HEK293 (cell line): ENCODE results near the gene RAB42.

Experiments used
- CTCF ChIA-PET: fragments of 350-600 bp; formaldehyde crosslinking; extraction: SDS; loops from one replicate; lab custom pipeline; 2021; ENCODE audit warnings: antibody characterized with exemption; lab: Yijun Ruan, JAX
- POLR2A ChIA-PET: fragments of 300-600 bp; formaldehyde crosslinking; extraction: SDS; loops from one replicate; lab custom pipeline; 2020; ENCODE audit warnings: antibody characterized with exemption, inconsistent platforms; lab: Yijun Ruan, JAX
- H3K27ac ChIP-seq: fragments of 200-500 bp; sonication (Bioruptor generic); 2 replicates; pipeline ENCODE4 v1.5.1; 2014; ENCODE audit warnings: low read depth, low read length, control low read depth, inconsistent platforms; ENCODE audit errors: extremely low read depth
- H3K36me3 ChIP-seq, 2 experiments: fragments of 200-500 bp in 1 of 2; sonication (Bioruptor generic) in 1 of 2; 1 replicate in 1 of 2; 2 replicates in 1 of 2; pipeline ENCODE4 v1.5.1; 2014 to 2017; ENCODE audit warnings: inconsistent platforms in 2 of 2, low read length in 2 of 2; ENCODE audit not compliant: control insufficient read depth in 2 of 2, insufficient read depth in 1 of 2
- H3K4me1 ChIP-seq: fragments of 200-500 bp; sonication (Bioruptor generic); 2 replicates; pipeline ENCODE4 v1.5.1; 2014; ENCODE audit warnings: mild to moderate bottlenecking, low read length, inconsistent platforms; ENCODE audit not compliant: control insufficient read depth, insufficient read depth
- H3K4me3 ChIP-seq: 2 replicates; pipeline ENCODE4 v1.5.1; 2011; ENCODE audit warnings: low read depth, mild to moderate bottlenecking, control low read depth, low read length, moderate library complexity
- H3K9me3 ChIP-seq: fragments of 200-500 bp; sonication (Bioruptor generic); 2 replicates; pipeline ENCODE4 v1.5.1; 2014; ENCODE audit warnings: low read depth, low read length, inconsistent platforms; ENCODE audit not compliant: control insufficient read depth, insufficient read depth
- BCL11A ChIP-seq: fragments of 450-650 bp; formaldehyde crosslinking; IDR thresholded peaks from 2 replicates; pipeline ENCODE4 v1.5.1; 2016; ENCODE audit warnings: low read depth, missing biosample characterization, missing genetic modification characterization
- GLI4 ChIP-seq: fragments of 450-650 bp; formaldehyde crosslinking; IDR thresholded peaks from 2 replicates; pipeline ENCODE4 v1.5.1; 2016; ENCODE audit warnings: missing biosample characterization, missing genetic modification characterization
- MZF1 ChIP-seq: fragments of 450-650 bp; formaldehyde crosslinking; IDR thresholded peaks from 2 replicates; pipeline ENCODE4 v1.5.1; 2017; ENCODE audit warnings: missing biosample characterization, missing genetic modification characterization, borderline replicate concordance
- OVOL3 ChIP-seq: fragments of 450-650 bp; formaldehyde crosslinking; IDR thresholded peaks from 2 replicates; pipeline ENCODE4 v1.5.1; 2016; ENCODE audit warnings: missing biosample characterization, missing genetic modification characterization
- ZEB2 ChIP-seq: fragments of 450-650 bp; formaldehyde crosslinking; IDR thresholded peaks from 2 replicates; pipeline ENCODE4 v1.5.1; 2016; ENCODE audit warnings: missing biosample characterization, missing genetic modification characterization
- ZFHX2 ChIP-seq: fragments of 450-650 bp; formaldehyde crosslinking; conservative IDR thresholded peaks from 2 replicates; pipeline ENCODE4 v1.5.1; 2016; ENCODE audit warnings: missing biosample characterization, missing genetic modification characterization
- ZNF114 ChIP-seq: fragments of 450-650 bp; formaldehyde crosslinking; IDR thresholded peaks from 2 replicates; pipeline ENCODE4 v1.5.0; 2017; ENCODE audit warnings: missing biosample characterization, missing genetic modification characterization
- ZNF202 ChIP-seq: fragments of 450-650 bp; formaldehyde crosslinking; IDR thresholded peaks from 2 replicates; pipeline ENCODE4 v1.5.1; 2016; ENCODE audit warnings: missing biosample characterization, missing genetic modification characterization, borderline replicate concordance
- ZNF24 ChIP-seq: fragments of 450-650 bp; formaldehyde crosslinking; IDR thresholded peaks from 2 replicates; pipeline ENCODE4 v1.5.1; 2016; ENCODE audit warnings: missing biosample characterization, missing genetic modification characterization
- ZNF302 ChIP-seq: fragments of 450-650 bp; formaldehyde crosslinking; IDR thresholded peaks from 2 replicates; pipeline ENCODE4 v1.5.1; 2016; ENCODE audit warnings: missing biosample characterization, missing genetic modification characterization, low read depth
- ZNF37A ChIP-seq: fragments of 450-650 bp; IDR thresholded peaks from 2 replicates; pipeline ENCODE4 v1.5.1; 2018; ENCODE audit warnings: missing biosample characterization, missing genetic modification characterization
- ZNF404 ChIP-seq: fragments of 450-650 bp; formaldehyde crosslinking; IDR thresholded peaks from 2 replicates; pipeline ENCODE4 v1.5.1; 2017; ENCODE audit warnings: missing biosample characterization, missing genetic modification characterization
- ZNF510 ChIP-seq: fragments of 450-650 bp; formaldehyde crosslinking; IDR thresholded peaks from 2 replicates; pipeline ENCODE4 v1.5.1; 2018; ENCODE audit warnings: mild to moderate bottlenecking, missing genetic modification characterization, missing biosample characterization; ENCODE audit not compliant: insufficient replicate concordance
- ZNF610 ChIP-seq: fragments of 450-650 bp; formaldehyde crosslinking; IDR thresholded peaks from 2 replicates; pipeline ENCODE4 v1.5.1; 2016; ENCODE audit warnings: missing biosample characterization, missing genetic modification characterization, borderline replicate concordance
- ZNF658 ChIP-seq: fragments of 450-650 bp; formaldehyde crosslinking; IDR thresholded peaks from 2 replicates; pipeline ENCODE4; 2016; ENCODE audit warnings: missing biosample characterization, missing genetic modification characterization
- ZNF76 ChIP-seq: fragments of 450-650 bp; formaldehyde crosslinking; IDR thresholded peaks from 2 replicates; pipeline ENCODE4; 2016; ENCODE audit warnings: low read depth, missing biosample characterization, missing genetic modification characterization, borderline replicate concordance
- ZSCAN16 ChIP-seq: fragments of 450-650 bp; formaldehyde crosslinking; IDR thresholded peaks from 2 replicates; pipeline ENCODE4 v1.5.1; 2016; ENCODE audit warnings: missing biosample characterization, missing genetic modification characterization
- TF ChIP-seq, protein P1 (sequence below): fragments of 450-650 bp; formaldehyde crosslinking; IDR thresholded peaks from 2 replicates; pipeline ENCODE4 v1.5.1; 2016; ENCODE audit warnings: missing biosample characterization, missing genetic modification characterization
- TF ChIP-seq, protein P2 (sequence below): fragments of 450-650 bp; formaldehyde crosslinking; IDR thresholded peaks from 2 replicates; pipeline ENCODE4 v1.5.1; 2016; ENCODE audit warnings: missing biosample characterization, missing genetic modification characterization
- TF ChIP-seq, protein P3 (sequence below): fragments of 450-650 bp; formaldehyde crosslinking; IDR thresholded peaks from 2 replicates; pipeline ENCODE4 v1.5.1; 2016; ENCODE audit warnings: missing biosample characterization, missing genetic modification characterization, borderline replicate concordance
- TF ChIP-seq, protein P4 (sequence below): fragments of 450-650 bp; formaldehyde crosslinking; optimal IDR thresholded peaks from 2 replicates; pipeline ENCODE3; 2016; ENCODE audit warnings: missing biosample characterization, mild to moderate bottlenecking, missing genetic modification characterization
- TF ChIP-seq, protein P5 (sequence below): fragments of 450-650 bp; formaldehyde crosslinking; IDR thresholded peaks from 2 replicates; pipeline ENCODE4 v1.5.1; 2016; ENCODE audit warnings: missing biosample characterization, missing genetic modification characterization

RAB42 gene

DNA sequence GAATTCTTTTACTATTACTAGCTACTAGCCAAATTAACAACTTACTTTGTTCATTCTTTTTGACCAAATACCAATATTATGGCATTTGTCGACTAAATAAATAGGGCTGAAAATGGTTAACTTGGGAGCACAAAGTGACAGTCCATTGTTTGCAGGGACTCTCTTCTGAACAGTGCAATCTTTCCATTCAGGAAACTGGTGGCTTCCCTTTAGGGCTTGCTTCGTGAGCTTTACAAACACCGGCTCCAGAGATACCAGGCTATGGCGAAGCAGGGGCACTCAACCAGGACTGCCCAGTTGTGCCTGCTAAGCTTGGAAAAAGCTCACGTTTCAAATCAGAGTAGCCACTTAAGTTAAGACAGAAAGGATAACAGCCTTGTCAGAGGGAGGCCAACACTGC lies 12.3 kb downstream of the RAB42 start:
- ChIA-PET POLR2A (interaction anchor here (5.4 kb wide), 1 partner anchor 23 kb away, joined by 56 read pairs; no protein-coding TSS in a partner anchor), CTCF (interaction anchor here (0.6 to 4.5 kb wide), 11 partner anchors 24 to 514 kb away, joined by 3 to 26 read pairs (median 3); no protein-coding TSS in a partner anchor)
- Histone ChIP-seq H3K27ac (no peak overlapping the region), H3K4me3 (no peak overlapping the region), H3K4me1 (peaks cover 5% of the 10 kb centered on the region), H3K36me3 (peaks cover 4 to 59% of the 10 kb centered on the region in 2 experiments; a peak in 2 of 3 replicates), H3K9me3 (no peaks in the 10 kb centered on the region)
- TF ChIP-seq MZF1 (tag by site-specific recombination): no peak
- no peak for TF ChIP-seq ZNF202 (tag by site-specific recombination)
- no peak for TF ChIP-seq ZNF510 (tag by site-specific recombination)
- no peak for TF ChIP-seq ZNF610 (tag by site-specific recombination)
- TF ChIP-seq, protein P1, sequence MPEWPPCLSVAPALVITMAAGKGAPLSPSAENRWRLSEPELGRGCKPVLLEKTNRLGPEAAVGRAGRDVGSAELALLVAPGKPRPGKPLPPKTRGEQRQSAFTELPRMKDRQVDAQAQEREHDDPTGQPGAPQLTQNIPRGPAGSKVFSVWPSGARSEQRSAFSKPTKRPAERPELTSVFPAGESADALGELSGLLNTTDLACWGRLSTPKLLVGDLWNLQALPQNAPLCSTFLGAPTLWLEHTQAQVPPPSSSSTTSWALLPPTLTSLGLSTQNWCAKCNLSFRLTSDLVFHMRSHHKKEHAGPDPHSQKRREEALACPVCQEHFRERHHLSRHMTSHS: no peak
- TF ChIP-seq, protein P2, sequence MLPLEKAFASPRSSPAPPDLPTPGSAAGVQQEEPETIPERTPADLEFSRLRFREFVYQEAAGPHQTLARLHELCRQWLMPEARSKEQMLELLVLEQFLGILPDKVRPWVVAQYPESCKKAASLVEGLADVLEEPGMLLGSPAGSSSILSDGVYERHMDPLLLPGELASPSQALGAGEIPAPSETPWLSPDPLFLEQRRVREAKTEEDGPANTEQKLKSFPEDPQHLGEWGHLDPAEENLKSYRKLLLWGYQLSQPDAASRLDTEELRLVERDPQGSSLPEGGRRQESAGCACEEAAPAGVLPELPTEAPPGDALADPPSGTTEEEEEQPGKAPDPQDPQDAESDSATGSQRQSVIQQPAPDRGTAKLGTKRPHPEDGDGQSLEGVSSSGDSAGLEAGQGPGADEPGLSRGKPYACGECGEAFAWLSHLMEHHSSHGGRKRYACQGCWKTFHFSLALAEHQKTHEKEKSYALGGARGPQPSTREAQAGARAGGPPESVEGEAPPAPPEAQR (tag by site-specific recombination): no peak
- TF ChIP-seq ZSCAN16 (tag by site-specific recombination): no peak
- TF ChIP-seq ZNF302: no peak
- TF ChIP-seq ZNF404 (tag by site-specific recombination): no peak
- no peak for TF ChIP-seq ZNF114
- no peak for TF ChIP-seq ZEB2 (tag by site-specific recombination)
- no peak for TF ChIP-seq ZNF24 (tag by site-specific recombination)
- no peak for TF ChIP-seq ZNF76 (tag by site-specific recombination)
- no peak for TF ChIP-seq BCL11A (tag by site-specific recombination)
- no peak for TF ChIP-seq ZFHX2 (tag by site-specific recombination)

DNA sequence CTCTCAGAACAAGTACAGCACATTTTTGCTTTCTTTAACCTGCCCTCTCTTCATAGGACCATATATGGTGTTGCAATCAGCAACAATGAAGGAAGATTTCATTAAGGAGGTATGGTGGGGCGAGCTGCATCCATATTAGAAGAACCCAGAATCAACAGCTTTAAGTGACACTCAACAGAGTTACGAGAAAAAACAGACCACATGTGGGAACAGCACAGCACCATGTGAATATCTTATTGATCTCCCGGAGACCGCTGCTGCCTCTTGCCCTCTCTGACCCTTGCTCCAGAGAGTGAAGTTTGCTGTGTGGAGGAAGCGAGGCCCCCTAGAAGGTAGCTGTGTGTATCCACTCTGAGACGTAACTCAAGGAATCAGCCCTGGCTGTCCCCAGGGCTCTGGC lies 12.9 kb downstream of the RAB42 start:
- no peak overlapping the region for H3K4me3 ChIP-seq
- H3K27ac ChIP-seq: no peak overlapping the region
- CTCF ChIA-PET: interaction anchor here (0.6 to 4.5 kb wide), 9 partner anchors 10 to 548 kb away, joined by 3 to 26 read pairs (median 3); no protein-coding TSS in a partner anchor
- H3K4me1 ChIP-seq: peaks cover 5% of the 10 kb centered on the region
- H3K36me3 ChIP-seq: peaks cover 4 to 64% of the 10 kb centered on the region in 2 experiments; a peak in 2 of 3 replicates
- POLR2A ChIA-PET: interaction anchor here (0.6 to 5.4 kb wide), 2 partner anchors 18 to 24 kb away, joined by 3 to 56 read pairs; no protein-coding TSS in a partner anchor
- H3K9me3 ChIP-seq: no peaks in the 10 kb centered on the region
- TF ChIP-seq, protein P3, sequence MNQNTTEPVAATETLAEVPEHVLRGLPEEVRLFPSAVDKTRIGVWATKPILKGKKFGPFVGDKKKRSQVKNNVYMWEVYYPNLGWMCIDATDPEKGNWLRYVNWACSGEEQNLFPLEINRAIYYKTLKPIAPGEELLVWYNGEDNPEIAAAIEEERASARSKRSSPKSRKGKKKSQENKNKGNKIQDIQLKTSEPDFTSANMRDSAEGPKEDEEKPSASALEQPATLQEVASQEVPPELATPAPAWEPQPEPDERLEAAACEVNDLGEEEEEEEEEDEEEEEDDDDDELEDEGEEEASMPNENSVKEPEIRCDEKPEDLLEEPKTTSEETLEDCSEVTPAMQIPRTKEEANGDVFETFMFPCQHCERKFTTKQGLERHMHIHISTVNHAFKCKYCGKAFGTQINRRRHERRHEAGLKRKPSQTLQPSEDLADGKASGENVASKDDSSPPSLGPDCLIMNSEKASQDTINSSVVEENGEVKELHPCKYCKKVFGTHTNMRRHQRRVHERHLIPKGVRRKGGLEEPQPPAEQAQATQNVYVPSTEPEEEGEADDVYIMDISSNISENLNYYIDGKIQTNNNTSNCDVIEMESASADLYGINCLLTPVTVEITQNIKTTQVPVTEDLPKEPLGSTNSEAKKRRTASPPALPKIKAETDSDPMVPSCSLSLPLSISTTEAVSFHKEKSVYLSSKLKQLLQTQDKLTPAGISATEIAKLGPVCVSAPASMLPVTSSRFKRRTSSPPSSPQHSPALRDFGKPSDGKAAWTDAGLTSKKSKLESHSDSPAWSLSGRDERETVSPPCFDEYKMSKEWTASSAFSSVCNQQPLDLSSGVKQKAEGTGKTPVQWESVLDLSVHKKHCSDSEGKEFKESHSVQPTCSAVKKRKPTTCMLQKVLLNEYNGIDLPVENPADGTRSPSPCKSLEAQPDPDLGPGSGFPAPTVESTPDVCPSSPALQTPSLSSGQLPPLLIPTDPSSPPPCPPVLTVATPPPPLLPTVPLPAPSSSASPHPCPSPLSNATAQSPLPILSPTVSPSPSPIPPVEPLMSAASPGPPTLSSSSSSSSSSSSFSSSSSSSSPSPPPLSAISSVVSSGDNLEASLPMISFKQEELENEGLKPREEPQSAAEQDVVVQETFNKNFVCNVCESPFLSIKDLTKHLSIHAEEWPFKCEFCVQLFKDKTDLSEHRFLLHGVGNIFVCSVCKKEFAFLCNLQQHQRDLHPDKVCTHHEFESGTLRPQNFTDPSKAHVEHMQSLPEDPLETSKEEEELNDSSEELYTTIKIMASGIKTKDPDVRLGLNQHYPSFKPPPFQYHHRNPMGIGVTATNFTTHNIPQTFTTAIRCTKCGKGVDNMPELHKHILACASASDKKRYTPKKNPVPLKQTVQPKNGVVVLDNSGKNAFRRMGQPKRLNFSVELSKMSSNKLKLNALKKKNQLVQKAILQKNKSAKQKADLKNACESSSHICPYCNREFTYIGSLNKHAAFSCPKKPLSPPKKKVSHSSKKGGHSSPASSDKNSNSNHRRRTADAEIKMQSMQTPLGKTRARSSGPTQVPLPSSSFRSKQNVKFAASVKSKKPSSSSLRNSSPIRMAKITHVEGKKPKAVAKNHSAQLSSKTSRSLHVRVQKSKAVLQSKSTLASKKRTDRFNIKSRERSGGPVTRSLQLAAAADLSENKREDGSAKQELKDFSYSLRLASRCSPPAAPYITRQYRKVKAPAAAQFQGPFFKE: no peak
- TF ChIP-seq OVOL3 (tag by site-specific recombination): no peak
- no peak for TF ChIP-seq ZNF37A
- no peak for TF ChIP-seq GLI4 (tag by site-specific recombination)
- no peak for TF ChIP-seq ZNF302
- TF ChIP-seq ZNF658 (tag by site-specific recombination): no peak
- TF ChIP-seq, protein P4, sequence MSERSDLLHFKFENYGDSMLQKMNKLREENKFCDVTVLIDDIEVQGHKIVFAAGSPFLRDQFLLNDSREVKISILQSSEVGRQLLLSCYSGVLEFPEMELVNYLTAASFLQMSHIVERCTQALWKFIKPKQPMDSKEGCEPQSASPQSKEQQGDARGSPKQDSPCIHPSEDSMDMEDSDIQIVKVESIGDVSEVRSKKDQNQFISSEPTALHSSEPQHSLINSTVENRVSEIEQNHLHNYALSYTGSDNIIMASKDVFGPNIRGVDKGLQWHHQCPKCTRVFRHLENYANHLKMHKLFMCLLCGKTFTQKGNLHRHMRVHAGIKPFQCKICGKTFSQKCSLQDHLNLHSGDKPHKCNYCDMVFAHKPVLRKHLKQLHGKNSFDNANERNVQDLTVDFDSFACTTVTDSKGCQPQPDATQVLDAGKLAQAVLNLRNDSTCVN: no peak
- TF ChIP-seq, protein P5, sequence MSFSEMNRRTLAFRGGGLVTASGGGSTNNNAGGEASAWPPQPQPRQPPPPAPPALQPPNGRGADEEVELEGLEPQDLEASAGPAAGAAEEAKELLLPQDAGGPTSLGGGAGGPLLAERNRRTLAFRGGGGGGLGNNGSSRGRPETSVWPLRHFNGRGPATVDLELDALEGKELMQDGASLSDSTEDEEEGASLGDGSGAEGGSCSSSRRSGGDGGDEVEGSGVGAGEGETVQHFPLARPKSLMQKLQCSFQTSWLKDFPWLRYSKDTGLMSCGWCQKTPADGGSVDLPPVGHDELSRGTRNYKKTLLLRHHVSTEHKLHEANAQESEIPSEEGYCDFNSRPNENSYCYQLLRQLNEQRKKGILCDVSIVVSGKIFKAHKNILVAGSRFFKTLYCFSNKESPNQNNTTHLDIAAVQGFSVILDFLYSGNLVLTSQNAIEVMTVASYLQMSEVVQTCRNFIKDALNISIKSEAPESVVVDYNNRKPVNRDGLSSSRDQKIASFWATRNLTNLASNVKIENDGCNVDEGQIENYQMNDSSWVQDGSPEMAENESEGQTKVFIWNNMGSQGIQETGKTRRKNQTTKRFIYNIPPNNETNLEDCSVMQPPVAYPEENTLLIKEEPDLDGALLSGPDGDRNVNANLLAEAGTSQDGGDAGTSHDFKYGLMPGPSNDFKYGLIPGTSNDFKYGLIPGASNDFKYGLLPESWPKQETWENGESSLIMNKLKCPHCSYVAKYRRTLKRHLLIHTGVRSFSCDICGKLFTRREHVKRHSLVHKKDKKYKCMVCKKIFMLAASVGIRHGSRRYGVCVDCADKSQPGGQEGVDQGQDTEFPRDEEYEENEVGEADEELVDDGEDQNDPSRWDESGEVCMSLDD (tag by site-specific recombination): no peak
